SK-N-SH treated with all-trans-retinoic acid at 6 μM for 48 hours (cell line): ENCODE measurements around the gene DCP1B.

Source experiments
- ATAC-seq: fragments of 200-7000 bp; cut with Tn5 transposase; 3 replicates; pipeline ENCODE4 v1.9.1; 2020; ENCODE audit warnings: mild to moderate bottlenecking, moderate library complexity
- ARNTL ChIP-seq: fragments of 450-650 bp; formaldehyde crosslinking; IDR thresholded peaks from 2 replicates; pipeline ENCODE4 v1.5.0; 2020; ENCODE audit warnings: low read depth, mild to moderate bottlenecking, moderate library complexity, borderline replicate concordance
- BACH2 ChIP-seq: fragments of 250-450 bp; sonication (Bioruptor Pico); IDR thresholded peaks from 2 replicates; pipeline ENCODE4 v1.9.0; 2021; ENCODE audit warnings: mild to moderate bottlenecking, borderline replicate concordance
- CSRNP3 ChIP-seq: fragments of 250-450 bp; sonication (Bioruptor Pico); IDR thresholded peaks from 2 replicates; pipeline ENCODE4 v1.5.1; 2021; ENCODE audit warnings: mild to moderate bottlenecking, moderate library complexity
- ESRRG ChIP-seq: fragments of 250-450 bp; sonication (Bioruptor Pico); IDR thresholded peaks from 2 replicates; pipeline ENCODE4 v1.6.1; 2021; ENCODE audit warnings: mild to moderate bottlenecking
- GLIS3 ChIP-seq: fragments of 250-450 bp; sonication (Bioruptor Pico); IDR thresholded peaks from 2 replicates; pipeline ENCODE4 v1.5.0; 2020; ENCODE audit warnings: mild to moderate bottlenecking, moderate library complexity
- ISL1 ChIP-seq: fragments of 250-450 bp; sonication (Bioruptor Pico); IDR thresholded peaks from 2 replicates; pipeline ENCODE4 v2.1.2; 2022; ENCODE audit warnings: mild to moderate bottlenecking, moderate library complexity
- PATZ1 ChIP-seq: fragments of 250-450 bp; sonication (Bioruptor Pico); IDR thresholded peaks from 2 replicates; pipeline ENCODE4 v1.8.0; 2020; ENCODE audit warnings: mild to moderate bottlenecking, moderate library complexity, borderline replicate concordance
- POU6F1 ChIP-seq: fragments of 250-450 bp; sonication (Bioruptor Pico); IDR thresholded peaks from 2 replicates; pipeline ENCODE4 v1.8.0; 2021; ENCODE audit warnings: low read depth, mild to moderate bottlenecking, moderate library complexity, borderline replicate concordance
- PPARA ChIP-seq: fragments of 250-450 bp; sonication (Bioruptor Pico); IDR thresholded peaks from 2 replicates; pipeline ENCODE4 v1.5.0; 2020; ENCODE audit warnings: mild to moderate bottlenecking, borderline replicate concordance
- RARB ChIP-seq: fragments of 250-450 bp; sonication (Bioruptor Pico); IDR thresholded peaks from 2 replicates; pipeline ENCODE4 v1.8.0; 2021; ENCODE audit warnings: mild to moderate bottlenecking, moderate library complexity
- SNAI2 ChIP-seq: fragments of 250-450 bp; sonication (Bioruptor Pico); IDR thresholded peaks from 2 replicates; pipeline ENCODE4 v1.5.0; 2020; ENCODE audit warnings: mild to moderate bottlenecking, moderate library complexity
- TCF4 ChIP-seq: fragments of 250-450 bp; sonication (Bioruptor Pico); IDR thresholded peaks from 2 replicates; pipeline ENCODE4 v1.8.0; 2021; ENCODE audit warnings: mild to moderate bottlenecking, moderate library complexity, borderline replicate concordance
- TOX ChIP-seq: fragments of 250-450 bp; sonication (Bioruptor Pico); IDR thresholded peaks from 2 replicates; pipeline ENCODE4 v1.8.0; 2021; ENCODE audit warnings: mild to moderate bottlenecking, moderate library complexity, borderline replicate concordance
- TSHZ2 ChIP-seq: fragments of 250-450 bp; sonication (Bioruptor Pico); IDR thresholded peaks from 2 replicates; pipeline ENCODE4 v1.5.0; 2020; ENCODE audit warnings: mild to moderate bottlenecking, moderate library complexity
- ZFP3 ChIP-seq: fragments of 250-450 bp; sonication (Bioruptor Pico); IDR thresholded peaks from 2 replicates; pipeline ENCODE4 v1.5.0; 2020; ENCODE audit warnings: mild to moderate bottlenecking, moderate library complexity
- ZFP30 ChIP-seq: fragments of 450-650 bp; formaldehyde crosslinking; IDR thresholded peaks from 2 replicates; pipeline ENCODE4 v1.5.0; 2022; ENCODE audit warnings: mild to moderate bottlenecking, moderate library complexity
- ZNF565 ChIP-seq: fragments of 450-650 bp; formaldehyde crosslinking; conservative IDR thresholded peaks from 2 replicates; pipeline ENCODE4 v1.5.0; 2020; ENCODE audit warnings: low read depth, mild to moderate bottlenecking, moderate library complexity
- ZNF70 ChIP-seq: fragments of 450-650 bp; formaldehyde crosslinking; IDR thresholded peaks from 2 replicates; pipeline ENCODE4 v1.5.0; 2020; ENCODE audit warnings: mild to moderate bottlenecking, moderate library complexity
- ZNF8 ChIP-seq: fragments of 450-650 bp; formaldehyde crosslinking; IDR thresholded peaks from 2 replicates; pipeline ENCODE4 v1.5.0; 2020; ENCODE audit warnings: mild to moderate bottlenecking, moderate library complexity
- TF ChIP-seq, protein P1 (sequence below): fragments of 250-450 bp; sonication (Bioruptor Pico); IDR thresholded peaks from 2 replicates; pipeline ENCODE4 v1.5.1; 2020; ENCODE audit warnings: low read depth, mild to moderate bottlenecking, moderate library complexity

DCP1B gene

DNA sequence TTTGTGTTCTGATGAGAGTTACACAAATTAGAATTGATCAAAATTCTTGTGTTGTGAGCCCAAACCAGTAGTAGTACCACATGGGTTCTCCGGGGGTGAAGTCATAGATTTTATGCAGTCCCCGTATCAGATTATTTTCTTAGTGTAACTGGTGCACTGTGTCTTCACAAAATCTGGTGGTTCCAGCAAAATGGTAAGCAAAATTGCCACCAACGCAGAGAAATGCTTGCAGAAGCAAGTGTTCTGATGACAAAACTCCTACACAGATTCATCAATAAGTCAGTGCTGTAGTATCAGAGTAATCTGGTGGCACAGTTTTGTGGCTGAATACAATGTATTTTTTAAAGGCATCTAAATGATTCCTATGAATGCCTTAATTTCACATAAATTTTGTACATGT, 84.5 kb downstream of the DCP1B start:
- ATAC-seq: no peak
- TF ChIP-seq ZNF565 (CRISPR knock-in tag) (no peak), BACH2 (CRISPR knock-in tag) (no peak), ISL1 (CRISPR knock-in tag) (no peak), ZFP3 (CRISPR knock-in tag) (no peak)

GRCh38 chr12:1919284-1919683, 85.0 kb downstream of the DCP1B start:
- ATAC-seq: no peak

GRCh38 chr12:1918884-1919236, 85.4 kb downstream of the DCP1B start:
- ATAC-seq: no peak
- TF ChIP-seq CSRNP3: no peak
- no peak for TF ChIP-seq SNAI2 (CRISPR knock-in tag)
- TF ChIP-seq, protein P1, sequence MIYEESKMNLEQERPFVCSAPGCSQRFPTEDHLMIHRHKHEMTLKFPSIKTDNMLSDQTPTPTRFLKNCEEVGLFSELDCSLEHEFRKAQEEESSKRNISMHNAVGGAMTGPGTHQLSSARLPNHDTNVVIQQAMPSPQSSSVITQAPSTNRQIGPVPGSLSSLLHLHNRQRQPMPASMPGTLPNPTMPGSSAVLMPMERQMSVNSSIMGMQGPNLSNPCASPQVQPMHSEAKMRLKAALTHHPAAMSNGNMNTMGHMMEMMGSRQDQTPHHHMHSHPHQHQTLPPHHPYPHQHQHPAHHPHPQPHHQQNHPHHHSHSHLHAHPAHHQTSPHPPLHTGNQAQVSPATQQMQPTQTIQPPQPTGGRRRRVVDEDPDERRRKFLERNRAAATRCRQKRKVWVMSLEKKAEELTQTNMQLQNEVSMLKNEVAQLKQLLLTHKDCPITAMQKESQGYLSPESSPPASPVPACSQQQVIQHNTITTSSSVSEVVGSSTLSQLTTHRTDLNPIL (CRISPR knock-in tag): no peak
- no peak for TF ChIP-seq BACH2 (CRISPR knock-in tag)
- no peak for TF ChIP-seq GLIS3 (CRISPR knock-in tag)
- TF ChIP-seq TOX: no peak
- no peak for TF ChIP-seq ZNF70
- TF ChIP-seq RARB: no peak
- TF ChIP-seq PPARA (CRISPR knock-in tag): no peak
- TF ChIP-seq ARNTL: no peak

More at GRCh38 chr12:1919284-1919683, 85.0 kb downstream of the DCP1B start:
- TF ChIP-seq CSRNP3: no peak

DNA sequence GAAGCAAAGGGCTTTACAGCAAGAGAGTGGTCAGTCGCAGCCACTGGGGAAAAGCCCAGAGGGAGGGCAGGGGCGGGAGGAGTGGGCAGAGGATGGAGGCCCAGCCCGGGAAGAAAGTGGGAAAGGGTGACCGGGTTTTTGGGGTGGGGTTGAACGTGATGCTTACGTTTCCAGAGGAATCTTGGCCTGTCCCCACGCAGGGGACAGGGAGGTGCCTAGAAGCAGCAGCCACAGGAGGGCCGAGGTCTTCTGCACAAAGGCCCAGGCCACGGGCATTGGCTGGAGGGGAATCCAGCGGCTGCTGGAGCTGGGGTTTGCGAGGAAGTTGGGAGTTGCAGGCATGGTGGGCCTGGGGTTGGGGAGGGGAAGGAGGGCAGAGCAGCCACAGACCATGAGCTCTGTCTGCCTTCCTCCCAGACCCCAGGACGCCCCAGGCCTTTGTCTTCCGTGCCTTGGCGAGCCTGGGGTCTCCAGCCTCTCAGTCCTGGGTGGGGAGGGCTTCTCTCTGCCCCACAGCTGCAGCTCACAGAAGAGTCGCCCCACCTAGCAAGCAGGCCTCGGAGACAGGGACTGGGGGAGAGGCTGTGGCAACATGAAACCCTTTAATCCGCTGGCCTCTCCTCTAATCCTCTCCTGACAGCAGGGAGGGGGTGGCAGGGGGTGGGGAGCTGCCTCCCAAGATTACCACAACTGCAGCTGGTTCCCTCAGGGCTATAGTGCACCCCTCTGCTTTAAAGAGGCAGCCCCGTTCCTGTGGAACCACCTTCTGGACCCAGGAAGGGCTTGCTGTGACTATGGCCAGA, 86.0 kb downstream of the DCP1B start, which contains the start of gene CACNA2D4:
CACNA2D4 (minus strand) TSS at position 572 of the 803 bp plus-strand sequence; CDS start at position 393, 179 bp downstream.
- no peak for ATAC-seq
- no peak for TF ChIP-seq POU6F1 (CRISPR knock-in tag)
- TF ChIP-seq ZFP3 (CRISPR knock-in tag): no peak
- TF ChIP-seq ESRRG (CRISPR knock-in tag): no peak

DNA sequence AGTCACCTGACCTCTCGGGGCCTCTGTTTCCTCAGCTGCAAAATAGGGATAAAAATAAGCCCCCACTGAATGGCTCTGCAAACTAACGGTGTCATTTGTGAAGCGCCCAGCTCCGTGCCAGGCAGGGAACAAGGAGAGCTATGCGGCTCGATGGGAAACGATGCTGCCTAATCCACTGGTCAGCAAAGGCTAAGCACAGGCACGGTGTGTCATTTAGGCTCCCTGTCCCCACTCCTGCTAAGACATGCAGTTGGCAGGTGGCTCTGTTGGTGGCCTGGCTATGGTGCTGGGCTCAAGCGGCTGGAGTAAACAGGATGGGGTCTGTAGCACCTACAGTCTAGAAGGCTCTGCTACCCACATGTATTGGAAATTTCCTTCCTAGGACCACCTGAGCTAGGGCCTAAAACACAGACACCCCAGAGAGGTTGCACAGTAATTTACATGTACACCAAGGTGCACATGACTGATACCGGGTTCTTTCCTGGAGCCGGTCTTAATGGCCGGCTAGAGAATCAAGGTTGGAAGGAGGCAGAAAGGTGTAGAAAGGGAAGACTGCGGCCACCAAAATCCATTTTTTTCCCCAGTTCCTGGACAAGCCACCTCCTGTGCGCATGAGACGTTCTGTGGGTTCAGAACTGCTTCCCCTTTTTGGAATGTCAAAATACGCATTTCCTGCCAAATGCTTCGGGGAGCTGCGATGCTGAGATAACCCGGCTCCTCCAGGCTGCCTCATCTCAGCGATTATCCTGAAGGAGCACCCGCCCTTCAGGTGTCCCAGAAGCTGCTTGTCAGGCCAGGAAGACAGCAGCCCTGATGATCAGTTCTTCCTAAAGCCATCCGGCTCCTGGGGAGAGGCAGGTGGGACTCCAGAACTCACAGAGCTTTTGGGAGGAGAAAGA, 86.8 kb downstream of the DCP1B start:
- ATAC-seq: no peak
- TF ChIP-seq ZFP30 (CRISPR knock-in tag) (no peak), GLIS3 (CRISPR knock-in tag) (no peak), TCF4 (no peak), PATZ1 (no peak), ZNF8 (CRISPR knock-in tag) (no peak), POU6F1 (CRISPR knock-in tag) (no peak), ZFP3 (CRISPR knock-in tag) (no peak), BACH2 (CRISPR knock-in tag) (no peak), RARB (no peak), TSHZ2 (CRISPR knock-in tag) (no peak)
- TF ChIP-seq, all 23 proteins: peak for 0
